Thymus (tissue), 11 donors: Measurements from ENCODE around the gene PKNOX1. TPM values are rescaled to one million over a fixed set of nuclear protein-coding genes. Genes with fewer than 3 reads are reported as not detected.
A peak's percentile ranks its signal among the peaks of the same experiment; 100 is the strongest.
"Not testable (repeated sequence)": the region's sequence is repeated elsewhere in the genome, so short reads cannot be mapped to it uniquely, and the experiment has no call there.

Source experiments
- DNase-seq, 9 donors: peaks; one replicate each; pipeline ENCODE4 v3.0.0-alpha.2; 2013; ENCODE audit warnings: low spot score in 9 of 9, low read depth in 6 of 9, missing footprints in 1 of 9
- H3K27ac ChIP-seq, 2 donors: one replicate each; pipeline ENCODE4 v1.5.1; 2013; ENCODE audit warnings: control low read depth in 1 of 2, low read depth in 1 of 2, low read length in 1 of 2, mild to moderate bottlenecking in 1 of 2, moderate library complexity in 1 of 2
- H3K27me3 ChIP-seq, 2 donors: one replicate each; pipeline ENCODE4 v1.5.1; 2013; ENCODE audit warnings: low read length in 1 of 2; ENCODE audit not compliant: control insufficient read depth in 2 of 2, insufficient read depth in 1 of 2
- H3K36me3 ChIP-seq, 2 donors: one replicate each; pipeline ENCODE4 v1.5.1; 2013; ENCODE audit warnings: low read length in 1 of 2, mild to moderate bottlenecking in 1 of 2, moderate library complexity in 1 of 2; ENCODE audit not compliant: control insufficient read depth in 2 of 2, insufficient read depth in 2 of 2
- H3K4me1 ChIP-seq, 2 donors: one replicate each; pipeline ENCODE4 v1.5.1; 2013; ENCODE audit warnings: low read length in 2 of 2; ENCODE audit not compliant: control insufficient read depth in 2 of 2, insufficient read depth in 2 of 2
- H3K4me3 ChIP-seq, 2 donors: one replicate each; pipeline ENCODE4 v1.5.1; 2013; ENCODE audit warnings: low read length in 2 of 2, control low read depth in 1 of 2, mild to moderate bottlenecking in 1 of 2
- H3K9me3 ChIP-seq, 2 donors: one replicate each; pipeline ENCODE4 v1.5.1; 2013; ENCODE audit warnings: low read length in 1 of 2, mild to moderate bottlenecking in 1 of 2; ENCODE audit not compliant: control insufficient read depth in 2 of 2, insufficient read depth in 1 of 2
- WGBS: extraction: QIAGEN DNeasy Blood & Tissue Kit; methylation state at CpG from one replicate; pipeline ENCODE4 v1.1.7; 2013; 5-methylcytosine and 5-hydroxymethylcytosine counted together
- polyA plus RNA-seq: library from polyadenylated mRNA; stranded (reverse); fragments of 200-250 nt; gene quantifications from one replicate; pipeline ENCODE4 v1.2.3, GENCODE V29; 2013
- total RNA-seq: library from RNA; stranded (reverse); fragments of 120-200 nt; gene quantifications from one replicate; pipeline ENCODE4 v1.2.4, GENCODE V29; 2013
- donor health status: healthy.

Gene PKNOX1
- total and polyA plus RNA-seq, 2 donors, result 10.8 to 13.4 TPM

- H3K4me3 ChIP-seq, result no peak overlapping the region
- H3K27me3 ChIP-seq, result no peaks in the 10 kb centered on the region
- no peak for DNase-seq
- no peaks in the 10 kb centered on the region for H3K36me3 ChIP-seq
- H3K9me3 ChIP-seq, result no peaks in the 10 kb centered on the region
- no peak overlapping the region for H3K27ac ChIP-seq
- no peaks in the 10 kb centered on the region for H3K4me1 ChIP-seq
- 82% methylated on average over 3 of the region's 3 CpGs for WGBS
Measured at GRCh38 chr21:42965211-42965560, 9.2 kb upstream of the PKNOX1 start.

- H3K4me3 ChIP-seq, H3K4me1 ChIP-seq, H3K9me3 ChIP-seq, H3K36me3 ChIP-seq, H3K27ac ChIP-seq, DNase-seq, H3K27me3 ChIP-seq: not testable (repeated sequence)
- 97% methylated on average over 9 of the region's 9 CpGs for WGBS
Measured at GRCh38 chr21:42967616-42968015, 6.7 kb upstream of the PKNOX1 start.

- DNase-seq, result no peak
- H3K27ac ChIP-seq, result no peak overlapping the region
- H3K4me3 ChIP-seq, result no peak overlapping the region
- no peaks in the 10 kb centered on the region for H3K9me3 ChIP-seq
- 90% methylated on average over 6 of the region's 6 CpGs for WGBS
- H3K4me1 ChIP-seq, result peaks cover 7 to 14% of the 10 kb centered on the region in 2 donors
- no peaks in the 10 kb centered on the region for H3K36me3 ChIP-seq
- H3K27me3 ChIP-seq, result no peaks in the 10 kb centered on the region
Measured at GRCh38 chr21:42969193-42969600, 5.2 kb upstream of the PKNOX1 start.

- Histone ChIP-seq H3K9me3 (no peaks in the 10 kb centered on the region), H3K4me3 (no peak overlapping the region), H3K4me1 (peaks cover 9 to 20% of the 10 kb centered on the region in 2 donors), H3K36me3 (no peaks in the 10 kb centered on the region), H3K27ac (no peak overlapping the region), H3K27me3 (no peaks in the 10 kb centered on the region)
- DNase-seq, result no peak
- WGBS, result 96% methylated on average over 7 of the region's 7 CpGs
Measured at GRCh38 chr21:42970946-42971653, 3.3 kb upstream of the PKNOX1 start.

GRCh38 chr21:42971897-42972275 lies 2.5 kb upstream of the PKNOX1 start:
- peak overlapping the region in 1 of 2 donors; percentile 53 for H3K27ac ChIP-seq
- peaks cover 9 to 20% of the 10 kb centered on the region in 2 donors for H3K4me1 ChIP-seq
- H3K27me3 ChIP-seq, result no peaks in the 10 kb centered on the region
- no peak overlapping the region for H3K4me3 ChIP-seq
- DNase-seq, result no peak
- H3K36me3 ChIP-seq, result peaks cover 0 to 2% of the 10 kb centered on the region in 2 donors
- 85% methylated on average over 3 of the region's 3 CpGs for whole genome bisulfite sequencing
- no peaks in the 10 kb centered on the region for H3K9me3 ChIP-seq

GRCh38 chr21:42973309-42973990 lies 912 bp upstream of the PKNOX1 start:
- Histone ChIP-seq H3K27me3 (no peaks in the 10 kb centered on the region), H3K36me3 (peaks cover 0 to 6% of the 10 kb centered on the region in 2 donors), H3K4me1 (peaks cover 9 to 20% of the 10 kb centered on the region in 2 donors), H3K4me3 (peak overlapping the region; percentile 62 to 63), H3K27ac (peak overlapping the region; percentile 87 to 94), H3K9me3 (no peaks in the 10 kb centered on the region)
- peak in 1 of 9 donors; percentile 10 for DNase-seq
- 74% methylated on average over 19 of the region's 19 CpGs for WGBS

GRCh38 chr21:42974832-42975820 lies 764 bp downstream of the PKNOX1 start:
- H3K27ac ChIP-seq, result peak overlapping the region; percentile 93 to 99
- peak in 7 of 9 donors; percentile 57 to 86 (median 71) for DNase-seq
- under 1% methylated on average over 124 of the region's 125 CpGs for WGBS

GRCh38 chr21:42975886-42976608 lies 1.7 kb downstream of the PKNOX1 start:
- Histone ChIP-seq H3K4me1 (peaks cover 9 to 20% of the 10 kb centered on the region in 2 donors), H3K27me3 (no peaks in the 10 kb centered on the region), H3K9me3 (no peaks in the 10 kb centered on the region), H3K36me3 (peaks cover 0 to 15% of the 10 kb centered on the region in 2 donors), H3K4me3 (peak overlapping the region; percentile 88 to 94), H3K27ac (peak overlapping the region in 1 of 2 donors; percentile 89)
- 61% methylated on average over 6 of the region's 6 CpGs for WGBS
- DNase-seq, result no peak

More at GRCh38 chr21:42974832-42975820, 764 bp downstream of the PKNOX1 start:
- Histone ChIP-seq H3K4me3 (peak overlapping the region; percentile 88 to 94), H3K4me1 (peaks cover 9 to 20% of the 10 kb centered on the region in 2 donors), H3K27me3 (no peaks in the 10 kb centered on the region), H3K9me3 (no peaks in the 10 kb centered on the region), H3K36me3 (peaks cover 0 to 12% of the 10 kb centered on the region in 2 donors)
